Liver (tissue), 9 donors: ENCODE data around the gene HIPK2. TPM values are rescaled to one million over a fixed set of nuclear protein-coding genes. Genes with fewer than 3 reads are reported as not detected.

ENCODE experiments used
- DNase-seq: peaks from one replicate; pipeline ENCODE4 v3.0.0-alpha.2; 2017; ENCODE audit warnings: low spot score
- H3K27ac ChIP-seq, 2 donors: one replicate each; pipeline ENCODE4 v1.7.0; 2013; ENCODE audit warnings: inconsistent platforms in 2 of 2, low read length in 2 of 2, control low read depth in 1 of 2, low read depth in 1 of 2, mild to moderate bottlenecking in 1 of 2
- H3K27me3 ChIP-seq, 4 donors: one replicate each; pipeline versions ENCODE4 v1.6.1 to v1.7.0; 2013; ENCODE audit warnings: low read length in 3 of 4, inconsistent platforms in 1 of 4, mild to moderate bottlenecking in 1 of 4, moderate library complexity in 1 of 4; ENCODE audit not compliant: control insufficient read depth in 4 of 4, insufficient read depth in 4 of 4
- H3K36me3 ChIP-seq, 4 donors: one replicate each; pipeline versions ENCODE4 v1.6.1 to v1.7.0; 2013; ENCODE audit warnings: low read length in 3 of 4, mild to moderate bottlenecking in 3 of 4, low read depth in 1 of 4, moderate library complexity in 1 of 4; ENCODE audit not compliant: control insufficient read depth in 4 of 4, insufficient read depth in 3 of 4
- H3K4me1 ChIP-seq, 4 donors: one replicate each; pipeline versions ENCODE4 v1.6.1 to v1.7.0; 2013; ENCODE audit warnings: low read length in 3 of 4, mild to moderate bottlenecking in 3 of 4, moderate library complexity in 1 of 4; ENCODE audit not compliant: control insufficient read depth in 4 of 4, insufficient read depth in 4 of 4
- H3K4me3 ChIP-seq, 3 donors: one replicate each; pipeline versions ENCODE4 v1.6.1 to v1.7.0; 2013; ENCODE audit warnings: low read length in 3 of 3, control low read depth in 1 of 3, low read depth in 1 of 3, mild to moderate bottlenecking in 1 of 3
- H3K9ac ChIP-seq, 2 donors: one replicate each; pipeline ENCODE4 v1.7.0; 2013; ENCODE audit warnings: low read length in 2 of 2, mild to moderate bottlenecking in 2 of 2, moderate library complexity in 2 of 2, control low read depth in 1 of 2, low read depth in 1 of 2
- H3K9me3 ChIP-seq, 4 donors: one replicate each; pipeline versions ENCODE4 v1.6.1 to v1.7.0; 2013; ENCODE audit warnings: low read length in 3 of 4; ENCODE audit not compliant: control insufficient read depth in 4 of 4
- ATF3 ChIP-seq: IDR thresholded peaks from 2 replicates; pipeline ENCODE4 v1.6.1; 2016; ENCODE audit warnings: antibody characterized with exemption
- CTCF ChIP-seq: fragments of 150-350 bp; IDR thresholded peaks from 2 replicates; pipeline ENCODE4 v1.5.1; 2017; ENCODE audit warnings: improper control_type of control experiment, low read depth, low read length; ENCODE audit not compliant: missing input control
- EGR1 ChIP-seq, 2 donors: IDR thresholded peaks; 2 replicates each; pipeline ENCODE4 v1.6.1; 2016 to 2018; ENCODE audit warnings: antibody characterized with exemption in 2 of 2, low read depth in 2 of 2
- FOXA1 ChIP-seq: IDR thresholded peaks from 2 replicates; pipeline ENCODE4 v1.6.1; 2016; ENCODE audit warnings: antibody characterized with exemption
- FOXA2 ChIP-seq: IDR thresholded peaks from 2 replicates; pipeline ENCODE4 v1.6.1; 2016; ENCODE audit warnings: antibody characterized with exemption
- GABPA ChIP-seq, 2 donors: IDR thresholded peaks in 1 of 2; conservative IDR thresholded peaks in 1 of 2; 2 replicates each; pipeline ENCODE4 v1.6.1; 2016; ENCODE audit warnings: antibody characterized with exemption in 2 of 2, mild to moderate bottlenecking in 1 of 2, moderate library complexity in 1 of 2
- HNF4A ChIP-seq, 2 donors: conservative IDR thresholded peaks; 2 replicates each; pipeline ENCODE4 v1.6.1; 2016; ENCODE audit warnings: antibody characterized with exemption in 2 of 2, mild to moderate bottlenecking in 2 of 2
- HNF4G ChIP-seq: IDR thresholded peaks from 2 replicates; pipeline ENCODE4 v1.6.1; 2016; ENCODE audit warnings: antibody characterized with exemption
- JUND ChIP-seq, 2 donors: IDR thresholded peaks; 2 replicates each; pipeline ENCODE4 v1.6.1; 2016; ENCODE audit warnings: antibody characterized with exemption in 2 of 2
- MAX ChIP-seq: IDR thresholded peaks from 2 replicates; pipeline ENCODE4 v1.6.1; 2016; ENCODE audit warnings: antibody characterized with exemption
- NR2F2 ChIP-seq: IDR thresholded peaks from 2 replicates; pipeline ENCODE4 v1.6.1; 2016; ENCODE audit warnings: antibody characterized with exemption
- RAD21 ChIP-seq, 2 donors: IDR thresholded peaks; 2 replicates each; pipeline ENCODE4 v1.6.1; 2016; ENCODE audit warnings: antibody characterized with exemption in 2 of 2, mild to moderate bottlenecking in 2 of 2
- REST ChIP-seq: IDR thresholded peaks from 2 replicates; pipeline ENCODE4 v1.6.1; 2016; ENCODE audit warnings: antibody characterized with exemption, mild to moderate bottlenecking
- RXRA ChIP-seq, 2 donors: IDR thresholded peaks; 2 replicates each; pipeline ENCODE4 v1.6.1; 2017 to 2018; ENCODE audit warnings: antibody characterized with exemption in 2 of 2, mild to moderate bottlenecking in 1 of 2
- SP1 ChIP-seq: IDR thresholded peaks from 2 replicates; pipeline ENCODE4 v1.6.1; 2018; ENCODE audit warnings: antibody characterized with exemption, mild to moderate bottlenecking
- TAF1 ChIP-seq: conservative IDR thresholded peaks from 2 replicates; pipeline ENCODE4 v1.6.1; 2016; ENCODE audit warnings: antibody characterized with exemption, mild to moderate bottlenecking
- YY1 ChIP-seq: IDR thresholded peaks from 2 replicates; pipeline ENCODE4 v1.6.1; 2016; ENCODE audit warnings: antibody characterized with exemption, mild to moderate bottlenecking
- ZBTB33 ChIP-seq: IDR thresholded peaks from 2 replicates; pipeline ENCODE4 v1.6.1; 2016; ENCODE audit warnings: antibody characterized with exemption
- WGBS: extraction: QIAGEN DNeasy Blood & Tissue Kit; methylation state at CpG from one replicate; pipeline ENCODE4 v1.1.7; 2013; 5-methylcytosine and 5-hydroxymethylcytosine counted together
- polyA plus RNA-seq, 2 donors: library from polyadenylated mRNA; stranded (reverse) in 1 of 2; unstranded in 1 of 2; fragments of 200-250 nt in 1 of 2; fragments of >200 nt in 1 of 2; fragmentation: Nextera tagmentation in 1 of 2; extraction: Ambion mirVana in 1 of 2; gene quantifications; one replicate each; pipeline versions ENCODE4 v1.2.1 to v1.2.3, GENCODE V29; 2013 to 2015
- total RNA-seq, 2 donors: library from RNA; depleted of rRNA; stranded (reverse); fragments of >200 nt; gene quantifications; one replicate each; pipeline ENCODE4 v1.2.3, GENCODE V29; 2014
- donor health status: healthy.
- donor health status: healthy.
- donor health status: healthy.
- donor health status: healthy.
- donor health status: healthy.

Gene HIPK2
- total and polyA plus RNA-seq, 4 donors, result 13.1 to 48.8 (median 16.6) TPM

GRCh38 chr7:139646566-139646965 lies 131.2 kb downstream of the HIPK2 start:
- peaks cover 10 to 81% (median 67%) of the 10 kb centered on the region in 4 donors for H3K4me1 ChIP-seq
- H3K4me3 ChIP-seq, result no peak overlapping the region
- WGBS, result 92% methylated on average over 4 of the region's 4 CpGs
- H3K27me3 ChIP-seq, result no peaks in the 10 kb centered on the region
- no peak for DNase-seq
- peaks cover 0 to 3% (median 1%) of the 10 kb centered on the region in 4 donors for H3K36me3 ChIP-seq
- TF ChIP-seq TAF1 (no peak), RAD21 (IDR thresholded peaks at IDR 0.05) (no peak), ZBTB33 (no peak), HNF4G (no peak), GABPA (IDR thresholded peaks at IDR 0.05 in 1 of 2, conservative IDR thresholded peaks at IDR 0.05 in 1 of 2) (no peak), FOXA2 (no peak), EGR1 (IDR thresholded peaks at IDR 0.05; ENCODE audit: low read depth in 2 of 2) (no peak), YY1 (no peak), ATF3 (no peak), HNF4A (conservative IDR thresholded peaks at IDR 0.05) (no peak), NR2F2 (no peak), CTCF (no peak), MAX (no peak), FOXA1 (no peak), SP1 (no peak), JUND (IDR thresholded peaks at IDR 0.05) (no peak), RXRA (IDR thresholded peaks at IDR 0.05) (no peak), REST (no peak)
- no peaks in the 10 kb centered on the region for H3K9me3 ChIP-seq
- peak overlapping the region; percentile 42 to 66 for H3K27ac ChIP-seq
- H3K9ac ChIP-seq, result no peak overlapping the region
